HCT116 (cell line): ENCODE results near the gene STPG2. TPM values are rescaled to one million over a fixed set of nuclear protein-coding genes. Genes with fewer than 3 reads are reported as not detected.

Experiments
- ATAC-seq: fragments of 200-7000 bp; cut with Tn5 transposase; 2 replicates; pipeline ENCODE4 v1.9.1; 2020; ENCODE audit warnings: mild to moderate bottlenecking, moderate library complexity
- BruUV-seq: library from RNA; stranded (reverse); fragments of 400-500 nt; replicated peaks from 2 replicates; lab custom pipeline; 2021; lab: Mats Ljungman, UMichigan
- CTCF ChIA-PET: fragments of 300-600 bp; sonication (Branson Sonifier 250); formaldehyde crosslinking; loops from one replicate; lab custom pipeline; 2021; ENCODE audit warnings: antibody characterized with exemption; lab: Charles Lee
- POLR2A ChIA-PET: fragments of 300-600, 350-600 bp; sonication (Branson Sonifier 250); formaldehyde crosslinking; loops from one replicate; lab custom pipeline; 2021; ENCODE audit warnings: antibody characterized with exemption; lab: Charles Lee
- RAD21 ChIA-PET, 2 experiments: fragments of 300-600 bp; sonication (Branson Sonifier 250); formaldehyde crosslinking; loops; one replicate each; lab custom pipeline; 2023; ENCODE audit warnings: low total read pairs in 2 of 2; ENCODE audit not compliant: uncharacterized antibody in 2 of 2, unreplicated experiment in 2 of 2, low non-redundant PET in 1 of 2; lab: Charles Lee
- DNase-seq: peaks from one replicate; pipeline ENCODE4 v3.0.0-alpha.2; 2010; ENCODE audit warnings: low read depth, low spot score
- H2AFZ ChIP-seq: fragments of 200-600 bp; shearing (Covaris generic), sonication (generic); 2 replicates; pipeline ENCODE4 v1.6.1; 2017; ENCODE audit warnings: low read depth, mixed run types, mixed read lengths, antibody characterized with exemption, low read length; ENCODE audit not compliant: poor library complexity, severe bottlenecking
- H3K27ac ChIP-seq: 2 replicates; pipeline ENCODE4 v1.5.1; 2012; ENCODE audit warnings: low read depth, low read length
- H3K27me3 ChIP-seq: fragments of 200-600 bp; sonication (generic); 2 replicates; pipeline ENCODE4 v1.6.1; 2016; ENCODE audit warnings: mixed run types, low read length, mixed read lengths; ENCODE audit not compliant: insufficient read depth
- H3K36me3 ChIP-seq, 2 experiments: fragments of 200-500 bp in 1 of 2; fragments of 200-600 bp in 1 of 2; sonication (Bioruptor generic) in 1 of 2; sonication (generic) in 1 of 2; 2 replicates each; pipeline versions ENCODE4 v1.5.1 to v1.6.1; 2014 to 2016; ENCODE audit warnings: low read length in 2 of 2, inconsistent platforms in 1 of 2, mixed read lengths in 1 of 2, mixed run types in 1 of 2; ENCODE audit not compliant: insufficient read depth in 2 of 2, control insufficient read depth in 1 of 2
- H3K4me1 ChIP-seq, 2 experiments: fragments of 200-600 bp in 1 of 2; sonication (generic) in 1 of 2; 2 replicates each; pipeline versions ENCODE4 v1.5.1 to v1.6.1; 2012 to 2017; ENCODE audit warnings: low read length in 2 of 2, inconsistent platforms in 1 of 2, mild to moderate bottlenecking in 1 of 2, mixed read lengths in 1 of 2, mixed run types in 1 of 2, moderate library complexity in 1 of 2; ENCODE audit not compliant: insufficient read depth in 2 of 2, control insufficient read depth in 1 of 2
- H3K4me2 ChIP-seq: fragments of 200-600 bp; sonication (generic); 2 replicates; pipeline ENCODE4 v1.6.1; 2017; ENCODE audit warnings: mixed run types, low read length, mixed read lengths
- H3K4me3 ChIP-seq, 2 experiments: fragments of 200-600 bp in 1 of 2; sonication (generic) in 1 of 2; replicated peaks in 1 of 2; 2 replicates each; pipeline ENCODE4 v1.5.1; 2011 to 2016; ENCODE audit warnings: low read length in 2 of 2, control low read depth in 1 of 2, low read depth in 1 of 2, mild to moderate bottlenecking in 1 of 2, mixed read lengths in 1 of 2, mixed run types in 1 of 2
- H3K79me2 ChIP-seq: fragments of 200-600 bp; sonication (generic); 2 replicates; pipeline ENCODE4 v1.6.1; 2017; ENCODE audit warnings: mild to moderate bottlenecking, mixed run types, low read length, moderate library complexity, mixed read lengths; ENCODE audit not compliant: insufficient read depth
- H3K9ac ChIP-seq: fragments of 200-600 bp; sonication (generic); 2 replicates; pipeline ENCODE4 v1.6.1; 2016; ENCODE audit warnings: low read length, mixed read lengths
- H3K9me2 ChIP-seq: fragments of 200-600 bp; sonication (generic), shearing (Covaris generic); 2 replicates; pipeline ENCODE4 v1.6.1; 2017; ENCODE audit warnings: mixed run types, mild to moderate bottlenecking, moderate library complexity; ENCODE audit not compliant: insufficient read depth
- H3K9me3 ChIP-seq, 2 experiments: fragments of 200-500 bp in 1 of 2; fragments of 200-600 bp in 1 of 2; sonication (Bioruptor generic) in 1 of 2; sonication (generic) in 1 of 2; 2 replicates each; pipeline ENCODE4 v1.6.1; 2014 to 2017; ENCODE audit warnings: low read length in 2 of 2, mixed read lengths in 2 of 2, inconsistent platforms in 1 of 2, low read depth in 1 of 2, mild to moderate bottlenecking in 1 of 2, mixed run types in 1 of 2, moderate library complexity in 1 of 2; ENCODE audit not compliant: control insufficient read depth in 1 of 2, insufficient read depth in 1 of 2
- H4K20me1 ChIP-seq: fragments of 200-600 bp; sonication (generic), shearing (Covaris generic); 2 replicates; pipeline ENCODE4 v1.6.1; 2017; ENCODE audit warnings: mixed run types, mild to moderate bottlenecking, moderate library complexity; ENCODE audit not compliant: insufficient read depth
- ATF3 ChIP-seq: IDR thresholded peaks from 2 replicates; pipeline ENCODE4 v1.6.1; 2012
- CEBPB ChIP-seq: IDR thresholded peaks from 2 replicates; pipeline ENCODE4 v1.6.1; 2012; ENCODE audit warnings: low read depth
- FOSL1 ChIP-seq: IDR thresholded peaks from 2 replicates; pipeline ENCODE4 v1.6.1; 2012; ENCODE audit warnings: low read depth
- REST ChIP-seq: IDR thresholded peaks from 2 replicates; pipeline ENCODE4 v1.6.1; 2012; ENCODE audit warnings: low read depth
- SIN3A ChIP-seq: IDR thresholded peaks from 2 replicates; pipeline ENCODE4 v1.6.1; 2012; ENCODE audit warnings: low read depth
- SP1 ChIP-seq: IDR thresholded peaks from 2 replicates; pipeline ENCODE4 v1.6.1; 2012; ENCODE audit warnings: low read depth
- TCF7L2 ChIP-seq: IDR thresholded peaks from 2 replicates; pipeline ENCODE4 v1.7.0; 2011; ENCODE audit warnings: borderline replicate concordance, inconsistent platforms; ENCODE audit not compliant: insufficient read depth, insufficient read length; ENCODE audit errors: extremely low read depth
- YY1 ChIP-seq: IDR thresholded peaks from 2 replicates; pipeline ENCODE4 v1.6.1; 2011; ENCODE audit warnings: low read length, low read depth, moderate library complexity, mild to moderate bottlenecking; ENCODE audit not compliant: insufficient replicate concordance; ENCODE audit errors: extremely low read depth
- ZNF274 ChIP-seq: fragments of 200-500 bp; sonication (Bioruptor generic); IDR thresholded peaks from 2 replicates; pipeline ENCODE4 v1.6.1; 2014; ENCODE audit warnings: mild to moderate bottlenecking, low read depth, low read length, inconsistent platforms
- intact Hi-C: fragments of 100-400 bp; cut with micrococcal nuclease; formaldehyde crosslinking; loops from 2 replicates; pipeline ENCODE4 v1.10.0; 2022
- total RNA-seq: library from RNA; stranded (reverse); gene quantifications from one replicate; pipeline ENCODE4 v1.2.1, GENCODE V29; 2021; ENCODE audit not compliant: unreplicated experiment
- TF ChIP-seq, protein P1 (sequence below): IDR thresholded peaks from 2 replicates; pipeline ENCODE4 v1.6.1; 2012

Gene STPG2
- total RNA-seq, 1 experiment from 2014 or later: not detected

DNA sequence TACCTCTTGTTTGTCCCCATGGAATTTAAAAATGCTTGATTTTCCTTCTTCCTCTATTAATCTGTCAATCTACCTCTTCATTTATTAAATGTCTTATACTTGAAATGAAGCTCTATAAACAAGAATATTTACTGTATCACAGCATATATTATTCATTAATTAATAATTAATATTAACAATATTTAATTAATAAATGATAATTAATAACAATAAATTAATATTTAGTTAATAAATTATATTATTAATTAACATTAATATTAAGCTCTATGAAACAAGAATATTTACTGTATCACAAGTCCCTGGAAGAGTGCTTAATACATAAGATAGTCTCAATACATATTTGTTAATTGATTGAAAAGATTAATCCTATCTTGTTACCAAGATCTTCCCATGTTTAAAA is 306.6 kb downstream of the STPG2 start (continued):
- no peak for TF ChIP-seq REST

GRCh38 chr4:97828646-97829045 is 314.6 kb downstream of the STPG2 start:
- no peak overlapping the region for H2AFZ ChIP-seq
- no peak overlapping the region for H3K9ac ChIP-seq
- intact Hi-C loops: no loop called here
- no peak overlapping the region for H3K4me2 ChIP-seq
- no peaks in the 10 kb centered on the region for H3K79me2 ChIP-seq
- H3K27ac ChIP-seq: no peak overlapping the region
- H3K4me3 ChIP-seq: no peak overlapping the region
- ATAC-seq (no peak), DNase-seq (no peak)
- ChIA-PET CTCF (no interaction called here), RAD21 (no interaction called here), POLR2A (no interaction called here)
- BruUV-seq: no TSS peak
- H4K20me1 ChIP-seq: no peaks in the 10 kb centered on the region
- H3K9me2 ChIP-seq: no peaks in the 10 kb centered on the region
- TF ChIP-seq TCF7L2 (no peak), ATF3 (no peak), FOSL1 (no peak), CEBPB (no peak), SP1 (no peak), YY1 (no peak), SIN3A (no peak), REST (no peak), ZNF274 (no peak)
- TF ChIP-seq, protein P1, sequence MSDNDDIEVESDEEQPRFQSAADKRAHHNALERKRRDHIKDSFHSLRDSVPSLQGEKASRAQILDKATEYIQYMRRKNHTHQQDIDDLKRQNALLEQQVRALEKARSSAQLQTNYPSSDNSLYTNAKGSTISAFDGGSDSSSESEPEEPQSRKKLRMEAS: no peak
- H3K4me1 ChIP-seq: no peaks in the 10 kb centered on the region
- H3K36me3 ChIP-seq: no peaks in the 10 kb centered on the region
- no peaks in the 10 kb centered on the region for H3K27me3 ChIP-seq
- H3K9me3 ChIP-seq: no peaks in the 10 kb centered on the region
